HepG2 (cell line): Measurements from ENCODE around the gene IL6ST. TPM values are rescaled to one million over a fixed set of nuclear protein-coding genes. Genes with fewer than 3 reads are reported as not detected.

Experiments used
- HNRNPLL ChIP-seq: fragments of 200-400 bp; formaldehyde crosslinking; IDR thresholded peaks from 2 replicates; pipeline ENCODE4 v1.6.1; 2017; ENCODE audit warnings: mild to moderate bottlenecking, low read depth, low read length; ENCODE audit not compliant: poor library complexity, severe bottlenecking
- NR2F1 ChIP-seq, 2 experiments: fragments of 450-650 bp in 1 of 2; formaldehyde crosslinking in 1 of 2; IDR thresholded peaks; 2 replicates each; pipeline versions ENCODE4 v1.5.0 to v1.6.1; 2016 to 2020; ENCODE audit warnings: mild to moderate bottlenecking in 1 of 2, missing compliant biosample characterization in 1 of 2, missing genetic modification reagents in 1 of 2, moderate library complexity in 1 of 2
- PHF8 ChIP-seq: sonication (generic); formaldehyde crosslinking; IDR thresholded peaks from 2 replicates; pipeline ENCODE4 v1.5.0; 2020; ENCODE audit warnings: missing genetic modification reagents
- POGK ChIP-seq: sonication (generic); formaldehyde crosslinking; conservative IDR thresholded peaks from 2 replicates; pipeline ENCODE4 v1.8.0; 2022; ENCODE audit warnings: mild to moderate bottlenecking, moderate library complexity, missing genetic modification reagents
- TEAD2 ChIP-seq: sonication (generic); formaldehyde crosslinking; IDR thresholded peaks from 2 replicates; pipeline ENCODE4 v1.9.0; 2021; ENCODE audit warnings: missing genetic modification reagents
- TEF ChIP-seq: sonication (generic); formaldehyde crosslinking; IDR thresholded peaks from 2 replicates; pipeline ENCODE4 v1.5.0; 2020; ENCODE audit warnings: missing genetic modification reagents
- THRA ChIP-seq: sonication (generic); formaldehyde crosslinking; IDR thresholded peaks from 2 replicates; pipeline ENCODE4 v1.4.0; 2020; ENCODE audit warnings: missing genetic modification reagents, borderline replicate concordance
- ZEB1 ChIP-seq: IDR thresholded peaks from 2 replicates; pipeline ENCODE4 v1.6.1; 2012; ENCODE audit warnings: mild to moderate bottlenecking, low read depth, inconsistent platforms; ENCODE audit not compliant: insufficient replicate concordance
- ZNF124 ChIP-seq: sonication (generic); formaldehyde crosslinking; IDR thresholded peaks from 2 replicates; pipeline ENCODE4 v1.4.0; 2020; ENCODE audit warnings: missing genetic modification reagents
- ZNF263 ChIP-seq: sonication (generic); formaldehyde crosslinking; IDR thresholded peaks from 2 replicates; pipeline ENCODE4 v1.4.0; 2020; ENCODE audit warnings: missing genetic modification reagents
- ZNF616 ChIP-seq: sonication (generic); formaldehyde crosslinking; IDR thresholded peaks from 2 replicates; pipeline ENCODE4 v1.5.0; 2020; ENCODE audit warnings: low read depth, mild to moderate bottlenecking, missing genetic modification reagents
- ZNF646 ChIP-seq: sonication (generic); formaldehyde crosslinking; IDR thresholded peaks from 2 replicates; pipeline ENCODE4 v1.9.0; 2021; ENCODE audit warnings: mild to moderate bottlenecking, missing genetic modification reagents
- ZNF839 ChIP-seq: sonication (generic); formaldehyde crosslinking; IDR thresholded peaks from 2 replicates; pipeline ENCODE4 v1.4.0; 2020; ENCODE audit warnings: missing genetic modification reagents, mild to moderate bottlenecking, borderline replicate concordance
- ZSCAN21 ChIP-seq: sonication (generic); formaldehyde crosslinking; IDR thresholded peaks from 2 replicates; pipeline ENCODE4 v1.8.0; 2022; ENCODE audit warnings: mild to moderate bottlenecking, missing genetic modification reagents, moderate library complexity, borderline replicate concordance
- ZUFSP ChIP-seq: sonication (generic); formaldehyde crosslinking; IDR thresholded peaks from 2 replicates; pipeline ENCODE4 v1.9.0; 2021; ENCODE audit warnings: missing genetic modification reagents, mild to moderate bottlenecking, borderline replicate concordance
- polyA plus RNA-seq, 8 experiments: library from polyadenylated mRNA; depleted of rRNA in 3 of 8; stranded (reverse) in 7 of 8; unstranded in 1 of 8; fragments of >200 nt; fragmentation: Illumina TruSeq in 4 of 8; extraction: Trizol in 4 of 8; gene quantifications; 2 replicates each; pipeline versions ENCODE4 v1.2.1 to v1.2.3, GENCODE V29; 2011 to 2016; ENCODE audit warnings: low read depth in 4 of 8, missing spikeins in 1 of 8, mixed read lengths in 1 of 8; ENCODE audit not compliant: insufficient read depth in 1 of 8
- total RNA-seq, 5 experiments: library from RNA; depleted of rRNA; stranded (reverse); fragments of >200 nt; fragmentation: Illumina TruSeq; extraction: Trizol; gene quantifications; 2 replicates each; pipeline ENCODE4 v1.2.3, GENCODE V29; 2016; ENCODE audit warnings: low read depth in 1 of 5

IL6ST gene
- total and polyA plus RNA-seq, 2 of the 13 experiments (the other 11 are each of a cell fraction or from before 2014, with no cell fraction given) = 66.6 to 166 TPM

GRCh38 chr5:55994495-55994997 lies at the start of gene IL6ST (continued):
- peak; percentile 50; the same call in 1 of the 2 replicates for TF ChIP-seq ZNF646 (CRISPR knock-in tag)
- no peak for TF ChIP-seq HNRNPLL
- TF ChIP-seq ZEB1 = no peak
- no peak for TF ChIP-seq TEAD2 (CRISPR knock-in tag)
- 0 out of 2 replicates have a peak, but pooled peaks have one; percentile 41 for TF ChIP-seq ZNF616 (CRISPR knock-in tag)
- no peak for TF ChIP-seq NR2F1 (CRISPR knock-in tag; IDR thresholded peaks at IDR 0.05)
- peak; percentile 71; the same call in 1 of the 2 replicates for TF ChIP-seq ZSCAN21 (CRISPR knock-in tag)
- no peak for TF ChIP-seq THRA
- TF ChIP-seq ZUFSP = no peak
- TF ChIP-seq POGK (CRISPR knock-in tag) = peak; percentile 90
- TF ChIP-seq ZNF263 (CRISPR knock-in tag) = 0 out of 2 replicates have a peak, but pooled peaks have one; percentile 15
- 0 out of 2 replicates have a peak, but pooled peaks have one; percentile 6 for TF ChIP-seq PHF8 (CRISPR knock-in tag)
- no peak for TF ChIP-seq ZNF124
- no peak for TF ChIP-seq TEF
- no peak for TF ChIP-seq ZNF839 (CRISPR knock-in tag)
